ENCODE data around the gene CDH23. TPM values are rescaled to one million over a fixed set of nuclear protein-coding genes. Genes with fewer than 3 reads are reported as not detected.

The CDH23 gene
- total RNA-seq, 1 donor from 2014 or later = 0.40 TPM

- no peak for DNase-seq (ENCODE audit: low read depth)
These were observed 66.4 kb downstream of the CDH23 start for GRCh38 chr10:71463111-71463510.

GRCh38 chr10:71465551-71466252 lies 69.0 kb downstream of the CDH23 start:
- no peak for DNase-seq (ENCODE audit: low read depth)

- DNase-seq (ENCODE audit: low read depth) = no peak
These were observed 69.6 kb downstream of the CDH23 start for GRCh38 chr10:71466330-71466729.

- no peak for DNase-seq (ENCODE audit: low read depth)
These were observed 70.4 kb downstream of the CDH23 start for GRCh38 chr10:71467161-71467560.

GRCh38 chr10:71467569-71468362 lies 71.0 kb downstream of the CDH23 start:
- DNase-seq (ENCODE audit: low read depth) = no peak

GRCh38 chr10:71468363-71469094 lies 71.8 kb downstream of the CDH23 start:
- no peak for DNase-seq (ENCODE audit: low read depth)

GRCh38 chr10:71471006-71471405 lies 74.3 kb downstream of the CDH23 start:
- DNase-seq (ENCODE audit: low read depth) = no peak

GRCh38 chr10:71471957-71472365 lies 75.2 kb downstream of the CDH23 start:
- DNase-seq (ENCODE audit: low read depth) = no peak

- DNase-seq (ENCODE audit: low read depth) = no peak
These were observed 75.7 kb downstream of the CDH23 start for GRCh38 chr10:71472466-71472865.

- no peak for DNase-seq (ENCODE audit: low read depth)
These were observed 76.2 kb downstream of the CDH23 start for GRCh38 chr10:71472912-71473311.

GRCh38 chr10:71473671-71474599 lies 77.2 kb downstream of the CDH23 start:
- DNase-seq (ENCODE audit: low read depth) = no peak

- DNase-seq (ENCODE audit: low read depth) = no peak
These were observed 78.1 kb downstream of the CDH23 start for GRCh38 chr10:71474702-71475242.

- DNase-seq (ENCODE audit: low read depth) = no peak
These were observed 78.6 kb downstream of the CDH23 start for GRCh38 chr10:71475243-71475871.

GRCh38 chr10:71476228-71477011 lies 79.7 kb downstream of the CDH23 start:
- DNase-seq (ENCODE audit: low read depth) = no peak

- DNase-seq (ENCODE audit: low read depth) = no peak
These were observed 81.5 kb downstream of the CDH23 start for GRCh38 chr10:71478173-71478572.

- no peak for DNase-seq (ENCODE audit: low read depth)
These were observed 82.2 kb downstream of the CDH23 start for GRCh38 chr10:71478813-71479365.

GRCh38 chr10:71479831-71480230 lies 83.1 kb downstream of the CDH23 start:
- no peak for DNase-seq (ENCODE audit: low read depth)

- DNase-seq (ENCODE audit: low read depth) = no peak
These were observed 83.9 kb downstream of the CDH23 start for GRCh38 chr10:71480662-71481061.
